Measurements from ENCODE around the gene DBI. TPM values are rescaled to one million over a fixed set of nuclear protein-coding genes. Genes with fewer than 3 reads are reported as not detected.

Gene DBI
- total and polyA plus RNA-seq, 8 donors: 23.2 to 605 (median 67.0) TPM

DNA sequence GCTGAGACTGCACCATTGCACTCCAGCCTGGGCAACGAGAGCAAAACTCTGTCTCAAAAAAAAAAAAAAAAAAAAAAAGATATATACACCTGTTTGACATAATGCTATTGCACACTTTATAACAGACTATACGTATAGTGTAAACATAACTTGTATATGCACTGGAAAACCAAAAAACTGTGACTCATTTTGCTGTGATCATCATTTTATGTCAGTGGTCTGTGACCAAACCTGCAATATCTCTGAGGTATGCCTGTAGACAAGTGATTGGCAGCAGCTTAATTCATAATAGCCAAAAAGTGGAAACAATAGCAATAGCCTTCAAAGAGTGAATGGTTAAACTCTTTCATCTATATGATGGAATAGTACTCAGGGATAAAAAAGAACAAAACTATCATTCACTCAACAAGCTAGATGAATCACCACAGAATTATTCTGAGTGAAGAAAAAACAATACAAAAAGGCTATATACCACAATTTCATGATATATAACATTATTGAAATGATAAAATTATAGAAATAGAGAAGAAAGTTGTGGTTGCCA lies 6.3 kb upstream of the DBI start:
- no peaks in the 10 kb centered on the region for H3K36me3 ChIP-seq
- no peak overlapping the region for H3K27ac ChIP-seq
- DNase-seq: no peak
- H3K27me3 ChIP-seq: no peaks in the 10 kb centered on the region
- 87 to 100% (median 96%) methylated on average over 1 to 2 of the region's 2 CpGs for WGBS, 5 donors
- intact Hi-C loops (cut with DNase I; ENCODE audit: low total_unique reads): no loop called here
- no peaks in the 10 kb centered on the region for H3K9me3 ChIP-seq
- TF ChIP-seq, protein P1, sequence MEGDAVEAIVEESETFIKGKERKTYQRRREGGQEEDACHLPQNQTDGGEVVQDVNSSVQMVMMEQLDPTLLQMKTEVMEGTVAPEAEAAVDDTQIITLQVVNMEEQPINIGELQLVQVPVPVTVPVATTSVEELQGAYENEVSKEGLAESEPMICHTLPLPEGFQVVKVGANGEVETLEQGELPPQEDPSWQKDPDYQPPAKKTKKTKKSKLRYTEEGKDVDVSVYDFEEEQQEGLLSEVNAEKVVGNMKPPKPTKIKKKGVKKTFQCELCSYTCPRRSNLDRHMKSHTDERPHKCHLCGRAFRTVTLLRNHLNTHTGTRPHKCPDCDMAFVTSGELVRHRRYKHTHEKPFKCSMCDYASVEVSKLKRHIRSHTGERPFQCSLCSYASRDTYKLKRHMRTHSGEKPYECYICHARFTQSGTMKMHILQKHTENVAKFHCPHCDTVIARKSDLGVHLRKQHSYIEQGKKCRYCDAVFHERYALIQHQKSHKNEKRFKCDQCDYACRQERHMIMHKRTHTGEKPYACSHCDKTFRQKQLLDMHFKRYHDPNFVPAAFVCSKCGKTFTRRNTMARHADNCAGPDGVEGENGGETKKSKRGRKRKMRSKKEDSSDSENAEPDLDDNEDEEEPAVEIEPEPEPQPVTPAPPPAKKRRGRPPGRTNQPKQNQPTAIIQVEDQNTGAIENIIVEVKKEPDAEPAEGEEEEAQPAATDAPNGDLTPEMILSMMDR (IDR thresholded peaks at IDR 0.05): no peak
- TF ChIP-seq POLR2AphosphoS5 (IDR thresholded peaks at IDR 0.05): no peak
- TF ChIP-seq EP300 (IDR thresholded peaks at IDR 0.05): no peak
- no peak for TF ChIP-seq POLR2A (IDR thresholded peaks at IDR 0.05)
- H3K4me1 ChIP-seq: peaks cover 8 to 28% (median 16%) of the 10 kb centered on the region in 4 donors
- no peak overlapping the region for H3K4me3 ChIP-seq

DNA sequence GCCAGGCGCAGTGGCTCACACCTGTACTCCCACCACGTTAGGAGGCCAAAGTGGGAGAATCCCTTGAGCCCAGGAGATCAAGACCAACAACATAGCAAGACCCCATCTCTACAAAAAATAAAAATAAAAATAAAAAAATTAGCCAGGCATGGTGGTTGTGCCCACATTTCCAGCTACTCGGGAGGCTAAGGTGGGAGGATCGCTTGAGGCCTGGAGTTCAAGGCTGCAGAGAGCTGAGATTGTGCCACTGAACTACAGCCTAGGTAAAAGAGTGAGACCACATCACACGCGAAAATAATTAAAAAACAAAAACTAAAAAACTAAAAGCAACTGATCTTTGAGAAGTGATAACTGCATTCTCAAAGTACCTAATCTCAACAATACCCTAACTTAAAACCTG lies 2.0 kb upstream of the DBI start:
- Histone ChIP-seq H3K27me3 (no peaks in the 10 kb centered on the region), H3K27ac (no peak overlapping the region), H3K4me3 (peak overlapping the region in 1 of 4 donors; percentile 77), H3K9me3 (no peaks in the 10 kb centered on the region), H3K36me3 (peaks cover 9 to 17% (median 15%) of the 10 kb centered on the region in 4 donors), H3K4me1 (peaks cover 23 to 46% (median 38%) of the 10 kb centered on the region in 4 donors)
- intact Hi-C loops (cut with DNase I; ENCODE audit: low total_unique reads): no loop called here
- WGBS, 5 donors: 87 to 94% (median 92%) methylated on average over 6 of the region's 6 CpGs
- TF ChIP-seq, protein P1 (IDR thresholded peaks at IDR 0.05): no peak
- TF ChIP-seq POLR2A (IDR thresholded peaks at IDR 0.05): no peak
- no peak for TF ChIP-seq POLR2AphosphoS5 (IDR thresholded peaks at IDR 0.05)
- TF ChIP-seq EP300 (IDR thresholded peaks at IDR 0.05): no peak
- DNase-seq: no peak

GRCh38 chr2:119365436-119365835 lies 1.3 kb upstream of the DBI start:
- H3K27me3 ChIP-seq: no peaks in the 10 kb centered on the region
- no peak for TF ChIP-seq POLR2AphosphoS5 (IDR thresholded peaks at IDR 0.05)
- TF ChIP-seq EP300 (IDR thresholded peaks at IDR 0.05): no peak
- TF ChIP-seq, protein P1 (IDR thresholded peaks at IDR 0.05): no peak
- TF ChIP-seq POLR2A (IDR thresholded peaks at IDR 0.05): no peak
- intact Hi-C loops (cut with DNase I; ENCODE audit: low total_unique reads): no loop called here
- 48 to 64% (median 51%) methylated on average over 6 of the region's 6 CpGs for WGBS, 5 donors
- H3K27ac ChIP-seq: peak overlapping the region in 4 of 5 donors; percentile 91 to 94 (median 92)
- peaks cover 23 to 46% (median 38%) of the 10 kb centered on the region in 4 donors for H3K4me1 ChIP-seq
- H3K4me3 ChIP-seq: peak overlapping the region; percentile 60 to 79 (median 70)
- peaks cover 15 to 23% (median 22%) of the 10 kb centered on the region in 4 donors for H3K36me3 ChIP-seq
- no peak for DNase-seq
- no peaks in the 10 kb centered on the region for H3K9me3 ChIP-seq

DNA sequence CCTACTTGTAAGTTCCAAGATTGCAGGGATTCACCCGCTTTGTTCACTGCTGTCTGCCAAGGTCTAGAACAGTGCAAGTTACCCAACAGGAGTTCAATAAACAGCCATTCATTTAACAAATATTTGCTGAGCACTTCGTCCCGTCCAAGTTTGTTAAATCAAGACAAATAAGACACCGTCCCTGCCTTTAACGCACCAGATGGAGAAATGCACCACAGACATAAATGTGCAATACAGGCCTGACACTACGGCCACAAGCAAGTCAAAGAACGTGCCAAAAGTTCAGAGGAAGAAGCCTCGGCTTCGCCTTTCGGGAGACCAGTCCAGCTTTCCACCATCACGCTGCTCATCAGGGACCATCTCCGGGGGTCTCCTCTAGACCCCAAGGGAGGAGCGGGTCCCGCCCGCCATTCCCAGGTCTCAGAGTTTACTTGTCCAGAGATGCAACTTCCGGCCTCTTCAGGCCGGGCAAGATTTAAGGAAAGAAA lies 572 bp upstream of the DBI start:
- Histone ChIP-seq H3K9me3 (no peaks in the 10 kb centered on the region), H3K4me1 (peaks cover 23 to 46% (median 38%) of the 10 kb centered on the region in 4 donors), H3K27me3 (no peaks in the 10 kb centered on the region), H3K36me3 (peaks cover 23 to 31% (median 29%) of the 10 kb centered on the region in 4 donors), H3K4me3 (peak overlapping the region; percentile 60 to 79 (median 70)), H3K27ac (peak overlapping the region; percentile 85 to 94 (median 92))
- no peak for DNase-seq
- WGBS, 5 donors: 1% methylated on average over 16 to 17 of the region's 17 CpGs
- intact Hi-C loops (cut with DNase I; ENCODE audit: low total_unique reads): no loop called here
- TF ChIP-seq POLR2A (IDR thresholded peaks at IDR 0.05) (no peak), POLR2AphosphoS5 (IDR thresholded peaks at IDR 0.05) (no peak), EP300 (IDR thresholded peaks at IDR 0.05) (no peak)
- TF ChIP-seq, protein P1 (IDR thresholded peaks at IDR 0.05): no peak

Data from stomach (tissue), 9 donors.